ENCODE measurements around the gene FGD6.

FGD6 gene

GRCh38 chr12:95158919-95159318, 58.3 kb downstream of the FGD6 start:
- Histone ChIP-seq H3K4me3 (ENCODE audit: low read depth, low read length) (no peak overlapping the region), H3K36me3 (peaks cover 5% of the 10 kb centered on the region; the same call in 1 of the 2 replicates), H3K27me3 (ENCODE audit: insufficient read depth, low read depth, severe bottlenecking) (no peaks in the 10 kb centered on the region), H3K9me3 (ENCODE audit: severe bottlenecking) (no peaks in the 10 kb centered on the region), H3K27ac (no peak overlapping the region)
- no peak for TF ChIP-seq CTCF (IDR thresholded peaks at IDR 0.05; ENCODE audit: low read depth, low read length)
- DNase-seq, result no peak

GRCh38 chr12:95151821-95152220, 65.4 kb downstream of the FGD6 start:
- TF ChIP-seq CTCF (IDR thresholded peaks at IDR 0.05; ENCODE audit: low read depth, low read length), result no peak
- no peak for DNase-seq

GRCh38 chr12:95151406-95151805, 65.9 kb downstream of the FGD6 start:
- no peak overlapping the region for H3K4me3 ChIP-seq (ENCODE audit: low read depth, low read length)
- peaks cover 32% of the 10 kb centered on the region for H3K36me3 ChIP-seq
- H3K27ac ChIP-seq, result no peak overlapping the region
- no peaks in the 10 kb centered on the region for H3K9me3 ChIP-seq (ENCODE audit: severe bottlenecking)
- TF ChIP-seq CTCF (IDR thresholded peaks at IDR 0.05; ENCODE audit: low read depth, low read length), result no peak
- no peak for DNase-seq
- H3K27me3 ChIP-seq (ENCODE audit: insufficient read depth, low read depth, severe bottlenecking), result no peaks in the 10 kb centered on the region

More at GRCh38 chr12:95151821-95152220, 65.4 kb downstream of the FGD6 start:
- Histone ChIP-seq H3K27ac (no peak overlapping the region), H3K27me3 (ENCODE audit: insufficient read depth, low read depth, severe bottlenecking) (no peaks in the 10 kb centered on the region), H3K9me3 (ENCODE audit: severe bottlenecking) (no peaks in the 10 kb centered on the region), H3K36me3 (peaks cover 32% of the 10 kb centered on the region), H3K4me3 (ENCODE audit: low read depth, low read length) (no peak overlapping the region)

- no peak for TF ChIP-seq CTCF (IDR thresholded peaks at IDR 0.05; ENCODE audit: low read depth, low read length)
- Histone ChIP-seq H3K4me3 (ENCODE audit: low read depth, low read length) (no peak overlapping the region), H3K27ac (no peak overlapping the region), H3K9me3 (ENCODE audit: severe bottlenecking) (no peaks in the 10 kb centered on the region), H3K27me3 (ENCODE audit: insufficient read depth, low read depth, severe bottlenecking) (no peaks in the 10 kb centered on the region), H3K36me3 (peaks cover 31% of the 10 kb centered on the region)
- no peak for DNase-seq
Measured at GRCh38 chr12:95150501-95150900, 66.8 kb downstream of the FGD6 start.

- TF ChIP-seq CTCF (IDR thresholded peaks at IDR 0.05; ENCODE audit: low read depth, low read length), result no peak
- Histone ChIP-seq H3K27ac (0 out of 2 replicates have a peak overlapping the region, but pooled peaks have one; percentile 2), H3K4me3 (ENCODE audit: low read depth, low read length) (no peak overlapping the region), H3K9me3 (ENCODE audit: severe bottlenecking) (no peaks in the 10 kb centered on the region), H3K27me3 (ENCODE audit: insufficient read depth, low read depth, severe bottlenecking) (no peaks in the 10 kb centered on the region), H3K36me3 (peaks cover 22% of the 10 kb centered on the region)
- no peak for DNase-seq
Measured at GRCh38 chr12:95147866-95148265, 69.4 kb downstream of the FGD6 start.

GRCh38 chr12:95146769-95147168, 70.5 kb downstream of the FGD6 start:
- DNase-seq, result peak; percentile 63
- H3K27me3 ChIP-seq (ENCODE audit: insufficient read depth, low read depth, severe bottlenecking), result no peaks in the 10 kb centered on the region
- no peaks in the 10 kb centered on the region for H3K9me3 ChIP-seq (ENCODE audit: severe bottlenecking)
- peaks cover 13% of the 10 kb centered on the region for H3K36me3 ChIP-seq
- peak overlapping the region; percentile 29 for H3K27ac ChIP-seq
- no peak for TF ChIP-seq CTCF (IDR thresholded peaks at IDR 0.05; ENCODE audit: low read depth, low read length)
- no peak overlapping the region for H3K4me3 ChIP-seq (ENCODE audit: low read depth, low read length)

All from WERI-Rb-1 (cell line).